A549 (cell line): ENCODE measurements around the gene CNOT11. TPM values are rescaled to one million over a fixed set of nuclear protein-coding genes. Genes with fewer than 3 reads are reported as not detected.

ENCODE experiments used
- polyA plus RNA-seq, 4 experiments: library from polyadenylated mRNA; depleted of rRNA in 3 of 4; stranded (reverse); fragments of >200 nt; fragmentation: RNase III in 1 of 4; extraction: RNeasy Plus Mini Kit Qiagen cat#74134 plus additional on column Dnase treatment in 1 of 4; gene quantifications; 2 replicates in 3 of 4; 3 replicates in 1 of 4; pipeline ENCODE4 v1.2.3, GENCODE V29; 2011 to 2017
- small RNA-seq, 6 experiments: library from RNA; depleted of rRNA; stranded (forward); fragments of <200 nt; gene quantifications; one replicate each; pipeline ENCODE3, GENCODE V24; 2012

The CNOT11 gene
- polyA plus RNA-seq, 2 of the 4 experiments (the other 2 are of a cell fraction): 35.8 to 76.7 TPM

Small RNA genes lying within 50 kb of the gene (small RNA-seq; reads per million reads assigned to genes)
- 0 to 9.1 (median 3.2) reads per million in 6 experiments for gene MIR5696
- gene SNORD89: 0 to 6.8 (median 3.5) reads per million in 6 experiments

Other genes starting within 250 kb of the CNOT11 start
- 107 and 119 TPM in 2 replicates for gene TBC1D8, start 101.5 kb upstream of the CNOT11 start, polyA plus RNA-seq (2011; rRNA removed)
- gene TBC1D8, start 101.5 kb upstream of the CNOT11 start, polyA plus RNA-seq (2017; fragmentation: RNase III; extraction: RNeasy Plus Mini Kit Qiagen cat#74134 plus additional on column Dnase treatment): 30.0 to 40.3 TPM (median 35.3 TPM) in 3 replicates
- 28.2 and 34.8 TPM in 2 replicates for gene RNF149, start 55.8 kb downstream of the CNOT11 start, polyA plus RNA-seq (2011; rRNA removed)
- 27.0 to 29.2 TPM (median 28.8 TPM) in 3 replicates for gene RNF149, start 55.8 kb downstream of the CNOT11 start, polyA plus RNA-seq (2017; fragmentation: RNase III; extraction: RNeasy Plus Mini Kit Qiagen cat#74134 plus additional on column Dnase treatment)
- 1.5 and 2.4 TPM in 2 replicates for gene CREG2, start 134.6 kb downstream of the CNOT11 start, polyA plus RNA-seq (2011; rRNA removed)
- gene CREG2, start 134.6 kb downstream of the CNOT11 start, polyA plus RNA-seq (2017; fragmentation: RNase III; extraction: RNeasy Plus Mini Kit Qiagen cat#74134 plus additional on column Dnase treatment): 1.3 to 1.6 TPM (median 1.6 TPM) in 3 replicates
- not detected in 2 replicates for gene RFX8, start 222.2 kb downstream of the CNOT11 start, polyA plus RNA-seq (2011; rRNA removed)
- gene RFX8, start 222.2 kb downstream of the CNOT11 start, polyA plus RNA-seq (2017; fragmentation: RNase III; extraction: RNeasy Plus Mini Kit Qiagen cat#74134 plus additional on column Dnase treatment): not detected in 3 replicates